IPS-18c (cell line): ENCODE data around the gene BROX.
"Not testable (repeated sequence)": the region's sequence is repeated elsewhere in the genome, so short reads cannot be mapped to it uniquely, and the experiment has no call there.

Experiments used
- H3K4me3 ChIP-seq: 2 replicates; pipeline ENCODE4 v1.7.0; 2013; ENCODE audit warnings: low read depth, mild to moderate bottlenecking, low read length, moderate library complexity; ENCODE audit not compliant: insufficient read depth
- H3K9me3 ChIP-seq: one replicate; pipeline ENCODE4 v1.6.1; 2013; ENCODE audit warnings: mild to moderate bottlenecking, low read length, moderate library complexity; ENCODE audit not compliant: control insufficient read depth, insufficient read depth

BROX gene

DNA sequence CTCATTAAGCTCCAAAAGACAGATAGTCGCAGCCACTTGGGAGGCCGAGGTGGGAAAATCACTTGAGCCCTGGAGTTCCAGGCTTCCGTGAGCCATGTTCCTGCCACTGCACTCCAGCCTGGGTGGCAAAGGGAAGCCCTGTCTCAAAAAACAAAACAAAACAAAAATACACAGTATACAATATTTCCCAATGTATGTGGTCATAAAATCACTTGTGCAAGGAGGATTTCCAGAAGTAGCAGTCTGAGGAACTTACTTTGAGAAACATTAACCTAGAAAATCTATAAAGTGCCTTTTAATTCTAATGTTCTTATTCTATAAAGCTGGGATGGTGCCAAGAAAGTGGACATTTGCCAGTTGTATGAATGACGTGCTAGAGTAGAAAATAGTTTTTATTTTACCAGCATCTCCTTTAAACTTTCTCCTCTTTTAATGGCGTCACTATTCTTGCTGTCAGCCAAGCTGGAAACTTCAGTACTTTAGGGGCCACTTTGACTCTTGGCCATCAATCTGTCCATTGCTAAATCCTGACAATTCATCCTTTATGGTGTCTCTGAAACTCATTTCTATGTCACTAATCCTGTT is 47.2 kb downstream of the BROX start:
- no peaks in the 10 kb centered on the region for H3K9me3 ChIP-seq
- H3K4me3 ChIP-seq, result no peak overlapping the region

GRCh38 chr1:222761083-222761482 is 48.7 kb downstream of the BROX start:
- no peaks in the 10 kb centered on the region for H3K9me3 ChIP-seq
- H3K4me3 ChIP-seq, result no peak overlapping the region

GRCh38 chr1:222762178-222762577 is 49.8 kb downstream of the BROX start:
- H3K9me3 ChIP-seq, H3K4me3 ChIP-seq: not testable (repeated sequence)

- Histone ChIP-seq H3K4me3 (no peak overlapping the region), H3K9me3 (peaks cover 6% of the 10 kb centered on the region)
Observed at GRCh38 chr1:222767152-222767571, 54.8 kb downstream of the BROX start.

GRCh38 chr1:222768592-222768991 is 56.2 kb downstream of the BROX start:
- H3K4me3 ChIP-seq, result no peak overlapping the region

GRCh38 chr1:222769181-222769580 is 56.8 kb downstream of the BROX start:
- Histone ChIP-seq H3K9me3 (peaks cover 6% of the 10 kb centered on the region), H3K4me3 (no peak overlapping the region; the same call in 1 of the 2 replicates)

More at GRCh38 chr1:222768592-222768991, 56.2 kb downstream of the BROX start:
- peaks cover 6% of the 10 kb centered on the region for H3K9me3 ChIP-seq

DNA sequence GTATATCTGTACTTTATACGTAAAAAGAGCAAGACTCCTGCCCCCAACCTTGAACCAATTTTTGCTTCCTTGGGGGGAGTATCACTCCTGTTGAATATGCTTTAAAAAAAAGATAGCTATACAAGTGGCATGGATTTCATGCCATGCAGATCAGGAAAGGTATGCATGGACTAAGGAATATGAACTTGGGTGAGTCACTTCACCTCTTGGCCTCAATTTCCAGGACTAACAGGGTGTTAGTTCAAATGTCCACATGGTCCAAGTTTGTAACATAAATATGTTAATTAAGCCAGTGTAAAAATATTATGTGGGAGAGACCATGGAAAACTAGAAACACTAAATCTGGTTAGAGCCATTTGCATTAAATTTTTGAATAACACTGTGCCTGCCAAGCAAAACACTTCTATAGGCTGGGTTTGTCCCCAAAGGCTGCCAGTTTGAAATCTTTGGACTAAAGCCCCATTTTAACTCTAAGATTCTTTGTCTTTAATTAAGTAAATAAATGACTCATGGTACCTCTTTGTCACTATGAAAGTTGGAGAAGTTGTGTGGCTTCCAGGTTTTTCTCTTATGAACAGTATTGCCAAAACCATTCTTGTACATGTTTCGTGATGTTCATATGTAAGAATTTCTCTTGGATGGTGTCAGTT is 57.7 kb downstream of the BROX start:
- H3K4me3 ChIP-seq, result no peak overlapping the region
- peaks cover 6% of the 10 kb centered on the region for H3K9me3 ChIP-seq

DNA sequence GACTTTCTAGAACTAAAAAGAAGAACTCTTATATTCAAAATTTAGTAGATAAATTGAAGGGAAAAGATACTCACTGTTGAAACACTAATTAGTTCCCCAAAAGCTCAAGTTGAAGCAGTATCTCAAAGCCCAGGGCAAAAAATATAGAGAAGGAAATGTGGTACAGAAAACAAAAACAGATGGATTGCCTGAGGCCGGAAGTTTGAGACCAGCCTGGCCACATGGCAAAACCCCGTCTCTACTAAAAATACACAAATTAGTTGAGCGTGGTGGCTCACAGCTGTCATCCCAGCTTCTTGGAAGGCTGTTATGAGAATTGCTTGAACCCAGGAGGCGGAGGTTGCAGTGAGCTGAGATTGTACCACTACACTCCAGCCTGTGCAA is 60.6 kb downstream of the BROX start:
- peaks cover 6% of the 10 kb centered on the region for H3K9me3 ChIP-seq
- no peak overlapping the region for H3K4me3 ChIP-seq

- Histone ChIP-seq H3K9me3 (no peaks in the 10 kb centered on the region), H3K4me3 (no peak overlapping the region)
Observed at GRCh38 chr1:222777463-222777862, 65.1 kb downstream of the BROX start.

DNA sequence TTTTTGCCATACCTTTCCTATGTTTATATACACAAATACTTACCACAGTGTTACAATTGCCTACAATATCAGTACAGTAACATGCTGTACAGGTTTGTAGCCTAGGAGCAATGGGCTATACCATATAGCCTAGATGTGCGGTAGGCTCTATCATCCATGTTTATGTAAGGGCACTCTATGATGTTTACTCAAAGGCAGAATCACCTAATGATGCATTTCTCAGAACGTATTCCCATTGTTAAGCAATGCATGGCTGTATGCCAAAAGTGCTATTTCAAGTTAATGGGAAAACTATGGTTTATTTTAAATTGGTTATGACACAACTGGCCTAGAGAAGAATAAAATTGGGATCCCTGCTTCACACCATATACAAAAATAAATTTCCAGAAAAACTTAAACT is 65.6 kb downstream of the BROX start:
- no peaks in the 10 kb centered on the region for H3K9me3 ChIP-seq

GRCh38 chr1:222781251-222781650 is 68.9 kb downstream of the BROX start:
- H3K4me3 ChIP-seq, result no peak overlapping the region
- H3K9me3 ChIP-seq, result no peaks in the 10 kb centered on the region

More for the DNA sequence above, 65.6 kb downstream of the BROX start:
- H3K4me3 ChIP-seq, result no peak overlapping the region

- no peak overlapping the region for H3K4me3 ChIP-seq
- H3K9me3 ChIP-seq, result no peaks in the 10 kb centered on the region
Observed at GRCh38 chr1:222783051-222783450, 70.7 kb downstream of the BROX start.

DNA sequence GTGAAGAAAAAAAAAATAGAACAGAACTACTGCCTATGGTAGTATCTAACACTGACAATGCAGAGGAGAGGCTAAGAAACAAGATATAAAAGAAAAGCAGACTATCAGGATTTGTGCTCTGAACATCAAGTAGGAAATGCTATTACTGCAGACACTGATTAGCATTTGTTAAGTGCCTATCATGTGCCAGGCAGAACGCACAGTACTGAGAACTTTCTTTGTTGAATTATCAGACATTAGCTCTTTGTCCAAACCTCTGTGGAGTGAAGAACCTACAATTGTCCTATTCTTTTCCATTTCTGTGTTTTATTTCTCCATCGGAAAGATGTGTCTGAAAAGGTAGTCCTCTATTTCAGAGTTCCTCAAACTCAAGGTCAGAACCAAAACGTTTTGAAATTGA is 72.0 kb downstream of the BROX start:
- Histone ChIP-seq H3K9me3 (no peaks in the 10 kb centered on the region), H3K4me3 (no peak overlapping the region)
